Measurements from ENCODE around the gene ARHGAP6. TPM values are rescaled to one million over a fixed set of nuclear protein-coding genes. Genes with fewer than 3 reads are reported as not detected.

The ARHGAP6 gene
- total RNA-seq, 1 donor from 2014 or later: 1.2 TPM

- Histone ChIP-seq H3K9ac (no peak overlapping the region), H3K36me3 (no peaks in the 10 kb centered on the region), H2AFZ (replicated peaks) (no peak overlapping the region), H3K4me3 (no peak overlapping the region), H3F3A (ENCODE audit: low read depth) (no peaks in the 10 kb centered on the region), H3K27me3 (peaks cover 32% of the 10 kb centered on the region), H3K27ac (no peak overlapping the region), H3K9me3 (ENCODE audit: low read depth) (peaks cover 5% of the 10 kb centered on the region), H4K20me1 (ENCODE audit: low read depth) (no peaks in the 10 kb centered on the region), H3K4me2 (no peak overlapping the region), H3K79me2 (ENCODE audit: low read depth) (no peaks in the 10 kb centered on the region), H3K4me1 (no peaks in the 10 kb centered on the region)
- no peak for DNase-seq (ENCODE audit: low spot score)
- no peaks in the 10 kb centered on the region for H3K4me1 Mint-ChIP-seq
- no peak overlapping the region for H3K4me3 Mint-ChIP-seq
- H3K27me3 Mint-ChIP-seq (ENCODE audit: insufficient read depth, low read depth): no peaks in the 10 kb centered on the region
- no peaks in the 10 kb centered on the region for H3K36me3 Mint-ChIP-seq
- TF ChIP-seq CTCF (IDR thresholded peaks at IDR 0.05) (no peak), EZH2phosphoT487 (IDR thresholded peaks at IDR 0.05) (no peak), EZH2 (IDR thresholded peaks at IDR 0.05) (no peak)
- H3K27ac Mint-ChIP-seq: no peak overlapping the region
- no peaks in the 10 kb centered on the region for H3K9me3 Mint-ChIP-seq
Observed at GRCh38 chrX:11566173-11566572, 99.5 kb downstream of the ARHGAP6 start.

- H2AFZ ChIP-seq (replicated peaks): no peak overlapping the region
- no peak overlapping the region for H3K27ac Mint-ChIP-seq
- H3K36me3 ChIP-seq: no peaks in the 10 kb centered on the region
- no peak overlapping the region for H3K4me3 ChIP-seq
- H3K9me3 ChIP-seq (ENCODE audit: low read depth): peaks cover 5% of the 10 kb centered on the region
- H3K27me3 Mint-ChIP-seq (ENCODE audit: insufficient read depth, low read depth): no peaks in the 10 kb centered on the region
- DNase-seq (ENCODE audit: low spot score): no peak
- H3K27me3 ChIP-seq: peaks cover 32% of the 10 kb centered on the region
- no peaks in the 10 kb centered on the region for H4K20me1 ChIP-seq (ENCODE audit: low read depth)
- no peak overlapping the region for H3K27ac ChIP-seq
- no peaks in the 10 kb centered on the region for H3K9me3 Mint-ChIP-seq
- H3K9ac ChIP-seq: no peak overlapping the region
- no peak overlapping the region for H3K4me2 ChIP-seq
- H3K36me3 Mint-ChIP-seq: no peaks in the 10 kb centered on the region
- no peaks in the 10 kb centered on the region for H3K4me1 ChIP-seq
- no peaks in the 10 kb centered on the region for H3K79me2 ChIP-seq (ENCODE audit: low read depth)
- H3K4me1 Mint-ChIP-seq: no peaks in the 10 kb centered on the region
- TF ChIP-seq CTCF (IDR thresholded peaks at IDR 0.05) (no peak), EZH2phosphoT487 (IDR thresholded peaks at IDR 0.05) (no peak), EZH2 (IDR thresholded peaks at IDR 0.05) (no peak)
- H3F3A ChIP-seq (ENCODE audit: low read depth): no peaks in the 10 kb centered on the region
- no peak overlapping the region for H3K4me3 Mint-ChIP-seq
Observed at GRCh38 chrX:11564546-11564945, 101.2 kb downstream of the ARHGAP6 start.

- H3K4me2 ChIP-seq: no peak overlapping the region
- Mint-ChIP-seq H3K4me1 (no peaks in the 10 kb centered on the region), H3K9me3 (peaks cover 3% of the 10 kb centered on the region), H3K27me3 (ENCODE audit: insufficient read depth, low read depth) (no peaks in the 10 kb centered on the region), H3K4me3 (no peak overlapping the region), H3K36me3 (no peaks in the 10 kb centered on the region), H3K27ac (no peak overlapping the region)
- no peak overlapping the region for H3K9ac ChIP-seq
- peaks cover 5% of the 10 kb centered on the region for H3K9me3 ChIP-seq (ENCODE audit: low read depth)
- peaks cover 21% of the 10 kb centered on the region for H3K27me3 ChIP-seq
- H4K20me1 ChIP-seq (ENCODE audit: low read depth): no peaks in the 10 kb centered on the region
- no peak for TF ChIP-seq EZH2 (IDR thresholded peaks at IDR 0.05)
- no peaks in the 10 kb centered on the region for H3K79me2 ChIP-seq (ENCODE audit: low read depth)
- no peaks in the 10 kb centered on the region for H3F3A ChIP-seq (ENCODE audit: low read depth)
- H3K27ac ChIP-seq: no peak overlapping the region
- no peak overlapping the region for H2AFZ ChIP-seq (replicated peaks)
- H3K36me3 ChIP-seq: no peaks in the 10 kb centered on the region
- H3K4me3 ChIP-seq: no peak overlapping the region
- no peaks in the 10 kb centered on the region for H3K4me1 ChIP-seq
- no peak for DNase-seq (ENCODE audit: low spot score)
Observed at GRCh38 chrX:11562570-11562969, 103.2 kb downstream of the ARHGAP6 start.

GRCh38 chrX:11558972-11559371 lies 106.7 kb downstream of the ARHGAP6 start:
- Mint-ChIP-seq H3K4me3 (no peak overlapping the region), H3K36me3 (no peaks in the 10 kb centered on the region), H3K4me1 (no peaks in the 10 kb centered on the region), H3K27ac (no peak overlapping the region), H3K27me3 (ENCODE audit: insufficient read depth, low read depth) (no peaks in the 10 kb centered on the region), H3K9me3 (peaks cover 3% of the 10 kb centered on the region)
- DNase-seq (ENCODE audit: low spot score): peak; percentile 15
- Histone ChIP-seq H2AFZ (replicated peaks) (no peak overlapping the region), H3F3A (ENCODE audit: low read depth) (no peaks in the 10 kb centered on the region), H3K79me2 (ENCODE audit: low read depth) (no peaks in the 10 kb centered on the region), H3K4me3 (no peak overlapping the region), H3K4me1 (no peaks in the 10 kb centered on the region), H3K27me3 (peaks cover 3% of the 10 kb centered on the region), H3K27ac (no peak overlapping the region), H3K36me3 (no peaks in the 10 kb centered on the region), H4K20me1 (ENCODE audit: low read depth) (no peaks in the 10 kb centered on the region), H3K4me2 (no peak overlapping the region), H3K9me3 (ENCODE audit: low read depth) (no peaks in the 10 kb centered on the region), H3K9ac (no peak overlapping the region)
- TF ChIP-seq CTCF (IDR thresholded peaks at IDR 0.05): peak; percentile 41
- TF ChIP-seq EZH2 (IDR thresholded peaks at IDR 0.05): no peak

Measured in neural progenitor cell (in vitro differentiated cells).